H9 (cell line): ENCODE measurements around the gene EHBP1. TPM values are rescaled to one million over a fixed set of nuclear protein-coding genes. Genes with fewer than 3 reads are reported as not detected.

Experiments used
- DNase-seq: peaks from one replicate; pipeline ENCODE4 v3.0.0-alpha.2; 2017
- H2AFZ ChIP-seq: one replicate; pipeline ENCODE4 v1.6.1; 2013; ENCODE audit warnings: mild to moderate bottlenecking, low read length, control low read depth, moderate library complexity
- H2AK5ac ChIP-seq: 2 replicates; pipeline ENCODE4 v1.6.1; 2013; ENCODE audit warnings: low read length, control low read depth, mixed read lengths; ENCODE audit not compliant: insufficient read length
- H2BK120ac ChIP-seq: one replicate; pipeline ENCODE4 v1.6.1; 2013; ENCODE audit warnings: low read depth, mild to moderate bottlenecking, low read length, control low read depth, inconsistent platforms; ENCODE audit not compliant: poor library complexity, severe bottlenecking
- H2BK12ac ChIP-seq: 2 replicates; pipeline ENCODE4 v1.6.1; 2013; ENCODE audit warnings: low read length, control low read depth, mixed read lengths, low read depth; ENCODE audit not compliant: insufficient read length
- H2BK15ac ChIP-seq: 2 replicates; pipeline ENCODE4 v1.6.1; 2013; ENCODE audit warnings: low read depth, low read length, control low read depth
- H2BK20ac ChIP-seq: one replicate; pipeline ENCODE4 v1.6.1; 2013; ENCODE audit warnings: low read depth, mild to moderate bottlenecking, low read length, control low read depth, inconsistent platforms; ENCODE audit not compliant: poor library complexity, severe bottlenecking
- H2BK5ac ChIP-seq: 2 replicates; pipeline ENCODE4 v1.6.1; 2013; ENCODE audit warnings: low read length, control low read depth, mixed read lengths; ENCODE audit not compliant: insufficient read length
- H3K14ac ChIP-seq: 2 replicates; pipeline ENCODE4 v1.6.1; 2013; ENCODE audit warnings: low read length, control low read depth; ENCODE audit not compliant: insufficient read depth
- H3K18ac ChIP-seq: 2 replicates; pipeline ENCODE4 v1.6.1; 2013; ENCODE audit warnings: low read depth, mild to moderate bottlenecking, mixed read lengths, low read length, control low read depth; ENCODE audit not compliant: insufficient read length
- H3K23ac ChIP-seq: 2 replicates; pipeline ENCODE4 v1.6.1; 2013; ENCODE audit warnings: low read length, control low read depth, mixed read lengths, low read depth; ENCODE audit not compliant: insufficient read length
- H3K23me2 ChIP-seq: 2 replicates; pipeline ENCODE4 v1.6.1; 2013; ENCODE audit warnings: low read depth, mild to moderate bottlenecking, mixed read lengths, low read length, control low read depth; ENCODE audit not compliant: insufficient read length, poor library complexity, severe bottlenecking
- H3K27ac ChIP-seq: 2 replicates; pipeline ENCODE4 v1.5.1; 2013; ENCODE audit warnings: low read length, control low read depth, mixed read lengths, low read depth; ENCODE audit not compliant: insufficient read length
- H3K27me3 ChIP-seq: 2 replicates; pipeline ENCODE4 v1.6.1; 2013; ENCODE audit warnings: low read length, control low read depth, inconsistent platforms; ENCODE audit not compliant: insufficient read depth
- H3K4ac ChIP-seq: 2 replicates; pipeline ENCODE4 v1.6.1; 2013; ENCODE audit warnings: low read depth, mild to moderate bottlenecking, control low read depth, inconsistent platforms, low read length, moderate library complexity
- H3K4me1 ChIP-seq: 2 replicates; pipeline ENCODE4 v1.6.1; 2013; ENCODE audit warnings: low read length, control low read depth, inconsistent platforms; ENCODE audit not compliant: insufficient read depth
- H3K4me2 ChIP-seq: 2 replicates; pipeline ENCODE4 v1.6.1; 2013; ENCODE audit warnings: low read length, control low read depth, mixed read lengths; ENCODE audit not compliant: insufficient read length, insufficient read depth
- H3K56ac ChIP-seq: 2 replicates; pipeline ENCODE4 v1.6.1; 2013; ENCODE audit warnings: low read depth, mild to moderate bottlenecking, mixed read lengths, low read length, control low read depth; ENCODE audit not compliant: insufficient read length
- H3K79me1 ChIP-seq: 2 replicates; pipeline ENCODE4 v1.6.1; 2013; ENCODE audit warnings: low read depth, mild to moderate bottlenecking, moderate library complexity, low read length, control low read depth, inconsistent platforms; ENCODE audit not compliant: insufficient read depth, poor library complexity, severe bottlenecking
- H3K79me2 ChIP-seq: 2 replicates; pipeline ENCODE4 v1.6.1; 2013; ENCODE audit warnings: low read length, control low read depth, inconsistent platforms; ENCODE audit not compliant: insufficient read depth
- H3K9ac ChIP-seq: 2 replicates; pipeline ENCODE4 v1.6.1; 2013; ENCODE audit warnings: low read length, control low read depth, mixed read lengths; ENCODE audit not compliant: insufficient read length; ENCODE audit errors: extremely low read depth
- H3K9me3 ChIP-seq: one replicate; pipeline ENCODE4 v1.6.1; 2013; ENCODE audit warnings: low read depth, low read length, inconsistent platforms; ENCODE audit not compliant: control insufficient read depth
- H3T11ph ChIP-seq: one replicate; pipeline ENCODE4 v1.6.1; 2013; ENCODE audit warnings: mild to moderate bottlenecking, low read length, control low read depth, inconsistent platforms
- H4K20me1 ChIP-seq: one replicate; pipeline ENCODE4 v1.6.1; 2013; ENCODE audit not compliant: control insufficient read depth, insufficient read length, insufficient read depth
- H4K5ac ChIP-seq: 2 replicates; pipeline ENCODE4 v1.6.1; 2013; ENCODE audit warnings: low read depth, mild to moderate bottlenecking, mixed read lengths, low read length, control low read depth; ENCODE audit not compliant: insufficient read length
- H4K8ac ChIP-seq: replicated peaks from 2 replicates; pipeline ENCODE4 v1.6.1; 2013; ENCODE audit warnings: low read length, control low read depth, mixed read lengths, low read depth; ENCODE audit not compliant: insufficient read length
- H4K91ac ChIP-seq: 2 replicates; pipeline ENCODE4 v1.6.1; 2013; ENCODE audit warnings: low read depth, mild to moderate bottlenecking, moderate library complexity, mixed read lengths, low read length, control low read depth; ENCODE audit not compliant: insufficient read length
- H3K27ac Mint-ChIP-seq, 3 experiments: 2 replicates in 2 of 3; 3 replicates in 1 of 3; pipeline ENCODE4 v1.8.0; 2020 to 2021; ENCODE audit warnings: mixed read lengths in 3 of 3, mild to moderate bottlenecking in 1 of 3, moderate library complexity in 1 of 3
- H3K27me3 Mint-ChIP-seq: 2 replicates; pipeline ENCODE4 v1.8.0; 2021; ENCODE audit warnings: low read depth, mild to moderate bottlenecking, moderate library complexity, mixed read lengths
- H3K36me3 Mint-ChIP-seq, 3 experiments: 2 replicates in 2 of 3; 3 replicates in 1 of 3; pipeline ENCODE4 v1.8.0; 2020 to 2021; ENCODE audit warnings: low read depth in 3 of 3, mixed read lengths in 3 of 3; ENCODE audit not compliant: insufficient read depth in 1 of 3
- H3K4me1 Mint-ChIP-seq, 2 experiments: 2 replicates each; pipeline ENCODE4 v1.8.0; 2020; ENCODE audit warnings: mixed read lengths in 2 of 2
- H3K4me3 Mint-ChIP-seq, 2 experiments: 2 replicates in 1 of 2; 3 replicates in 1 of 2; pipeline ENCODE4 v1.8.0; 2020 to 2021; ENCODE audit warnings: mild to moderate bottlenecking in 2 of 2, mixed read lengths in 2 of 2, moderate library complexity in 1 of 2
- H3K9me3 Mint-ChIP-seq, 2 experiments: 2 replicates in 1 of 2; 3 replicates in 1 of 2; pipeline ENCODE4 v1.8.0; 2020; ENCODE audit warnings: mild to moderate bottlenecking in 2 of 2, mixed read lengths in 2 of 2, moderate library complexity in 1 of 2
- CTCF ChIP-seq: fragments of 200-600 bp; sonication (generic); conservative IDR thresholded peaks from 3 replicates; pipeline ENCODE4 v1.8.0; 2021; ENCODE audit warnings: antibody characterized with exemption, mild to moderate bottlenecking
- WGBS: extraction: QIAGEN DNeasy Blood & Tissue Kit; methylation state at CpG from one replicate; pipeline ENCODE4 v1.1.7; 2013; ENCODE audit warnings: missing lambda C conversion rate, low lambda C conversion rate, mixed read lengths; ENCODE audit not compliant: insufficient read length; ENCODE audit errors: extremely low coverage; 5-methylcytosine and 5-hydroxymethylcytosine counted together
- total RNA-seq: library from RNA; stranded (reverse); gene quantifications from 2 replicates; pipeline ENCODE4 v1.2.1, GENCODE V29; 2021

The EHBP1 gene
- total RNA-seq, 1 experiment from 2014 or later, result 35.6 TPM

- no peaks in the 10 kb centered on the region for H3K4me1 Mint-ChIP-seq
- H3K27ac Mint-ChIP-seq, result no peak overlapping the region
- H3K27me3 ChIP-seq, result no peaks in the 10 kb centered on the region
- H3K23ac ChIP-seq, result no peak overlapping the region
- peaks cover 9 to 40% (median 22%) of the 10 kb centered on the region in 3 experiments for H3K36me3 Mint-ChIP-seq
- H4K5ac ChIP-seq, result no peak overlapping the region
- H4K91ac ChIP-seq, result no peak overlapping the region
- peaks cover 10 to 11% of the 10 kb centered on the region in 2 experiments for H3K9me3 Mint-ChIP-seq
- no peak overlapping the region for H2BK12ac ChIP-seq
- no peak for DNase-seq
- H2BK120ac ChIP-seq, result no peak overlapping the region
- no peak overlapping the region for H4K8ac ChIP-seq
- no peak overlapping the region for H2BK15ac ChIP-seq
- no peaks in the 10 kb centered on the region for H3K4me1 ChIP-seq
- H3K23me2 ChIP-seq, result no peaks in the 10 kb centered on the region
- no peaks in the 10 kb centered on the region for H3K9me3 ChIP-seq
- no peaks in the 10 kb centered on the region for H3K79me1 ChIP-seq
- H3K4ac ChIP-seq, result no peak overlapping the region
- TF ChIP-seq CTCF, result no peak
- no peak overlapping the region for H3K4me2 ChIP-seq
- WGBS, result no CpG with 5 or more reads among the region's 4 CpGs
- H3T11ph ChIP-seq, result no peak overlapping the region
- no peak overlapping the region for H2BK20ac ChIP-seq
- H3K18ac ChIP-seq, result no peak overlapping the region
- H3K79me2 ChIP-seq, result no peaks in the 10 kb centered on the region
- no peak overlapping the region for H3K14ac ChIP-seq
- H2BK5ac ChIP-seq, result no peak overlapping the region
- no peak overlapping the region for H3K9ac ChIP-seq
- no peak overlapping the region for H3K4me3 Mint-ChIP-seq
- H3K27me3 Mint-ChIP-seq, result no peaks in the 10 kb centered on the region
- H4K20me1 ChIP-seq, result no peaks in the 10 kb centered on the region
- H3K56ac ChIP-seq, result no peak overlapping the region
- no peak overlapping the region for H2AFZ ChIP-seq
- H3K27ac ChIP-seq, result no peak overlapping the region
- H2AK5ac ChIP-seq, result no peak overlapping the region
These were observed 65.1 kb downstream of the EHBP1 start for GRCh38 chr2:62770629-62771028.
